HUES64 (cell line): ENCODE measurements around the gene PLEKHA6.

ENCODE experiments used
- H3K27ac ChIP-seq: 2 replicates; pipeline ENCODE4 v1.7.0; 2013; ENCODE audit warnings: low read depth, low read length, inconsistent platforms
- H3K27me3 ChIP-seq: 2 replicates; pipeline ENCODE4 v1.6.1; 2013; ENCODE audit warnings: mild to moderate bottlenecking, low read length; ENCODE audit not compliant: insufficient read depth
- H3K36me3 ChIP-seq: 2 replicates; pipeline ENCODE4 v1.6.1; 2013; ENCODE audit warnings: mild to moderate bottlenecking, low read length; ENCODE audit not compliant: insufficient read depth
- H3K4me1 ChIP-seq: 2 replicates; pipeline ENCODE4 v1.6.1; 2013; ENCODE audit warnings: mild to moderate bottlenecking, low read length, moderate library complexity; ENCODE audit not compliant: insufficient read depth
- H3K4me3 ChIP-seq: 2 replicates; pipeline ENCODE4 v1.5.1; 2013; ENCODE audit warnings: mild to moderate bottlenecking, low read length, moderate library complexity
- H3K9ac ChIP-seq: 2 replicates; pipeline ENCODE4 v1.6.1; 2013; ENCODE audit warnings: mild to moderate bottlenecking, low read depth, low read length
- H3K9me3 ChIP-seq: 2 replicates; pipeline ENCODE4 v1.6.1; 2013; ENCODE audit warnings: low read depth, low read length; ENCODE audit not compliant: insufficient read depth
- WGBS: fragments of 150-250, 120-280 bp; methylation state at CpG from one replicate; pipeline ENCODE4 v1.1.7; 2013; ENCODE audit warnings: missing lambda C conversion rate; 5-methylcytosine and 5-hydroxymethylcytosine counted together

PLEKHA6 gene

DNA sequence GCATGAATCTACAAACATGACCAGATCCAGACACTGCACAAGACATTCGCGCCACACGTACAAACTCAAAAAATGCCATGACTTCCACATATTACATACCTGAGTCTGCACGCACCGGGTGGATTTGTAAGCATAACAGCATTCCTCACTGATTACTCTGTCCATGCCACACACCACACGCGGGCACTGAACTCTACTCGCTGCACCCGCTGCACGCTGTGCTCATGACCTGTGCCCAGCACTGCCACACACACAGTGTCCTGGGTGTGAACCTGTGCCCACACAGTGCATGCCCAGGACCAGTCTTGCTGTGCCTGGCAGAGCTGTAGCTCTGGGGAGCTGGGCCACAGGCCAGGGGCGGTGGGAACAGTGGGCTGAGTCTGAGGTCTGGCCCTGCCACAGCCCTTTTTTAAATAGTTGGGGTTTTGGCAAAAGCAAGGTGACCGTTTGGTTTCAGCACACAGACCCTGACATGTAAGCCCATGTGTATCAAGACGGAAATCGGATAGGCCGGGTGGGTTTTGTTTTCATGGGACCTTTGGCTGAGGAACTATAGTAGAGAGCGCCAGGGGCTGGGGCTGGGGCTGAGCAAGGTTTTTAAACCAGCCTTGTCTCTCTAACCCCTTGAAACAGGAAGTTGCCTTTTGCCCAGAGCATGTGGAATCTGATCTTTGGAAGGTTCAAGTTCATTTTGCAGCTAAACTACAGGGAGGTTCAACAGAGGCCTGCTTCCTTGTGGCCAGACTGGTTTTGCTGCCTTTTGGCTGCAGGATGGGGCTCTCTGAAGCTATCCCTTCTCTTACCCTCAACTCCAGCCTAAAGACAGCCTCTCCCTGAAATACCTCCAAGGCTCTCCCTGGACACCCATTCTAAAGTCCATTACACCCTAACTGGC lies 133.6 kb downstream of the PLEKHA6 start:
- Histone ChIP-seq H3K27me3 (no peaks in the 10 kb centered on the region), H3K9ac (no peak overlapping the region), H3K4me1 (no peaks in the 10 kb centered on the region), H3K27ac (no peak overlapping the region), H3K4me3 (no peak overlapping the region), H3K36me3 (no peaks in the 10 kb centered on the region), H3K9me3 (no peaks in the 10 kb centered on the region)
- WGBS, result 94% methylated on average over 16 of the region's 16 CpGs

DNA sequence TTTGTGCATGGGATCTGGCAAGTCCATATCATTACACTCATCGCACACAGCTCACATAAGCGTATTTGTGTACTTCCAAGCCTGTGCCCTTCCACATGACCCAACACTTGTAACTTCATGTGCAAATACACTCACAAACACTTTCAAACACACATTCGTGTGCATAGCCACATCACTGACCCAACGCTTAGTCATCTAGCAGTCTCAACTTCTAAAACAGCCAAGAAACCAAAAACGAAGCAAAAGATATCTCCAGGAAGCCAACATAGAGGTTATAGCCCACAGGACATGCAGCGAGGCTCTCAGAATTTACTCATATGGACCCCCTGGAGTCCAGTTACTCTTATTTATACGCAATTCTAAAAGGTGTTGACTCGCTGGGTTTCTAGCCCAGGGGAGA lies 135.1 kb downstream of the PLEKHA6 start:
- H3K4me1 ChIP-seq, result no peaks in the 10 kb centered on the region
- no peaks in the 10 kb centered on the region for H3K9me3 ChIP-seq
- H3K9ac ChIP-seq, result no peak overlapping the region
- H3K27ac ChIP-seq, result no peak overlapping the region
- no peak overlapping the region for H3K4me3 ChIP-seq
- 75% methylated on average over 8 of the region's 8 CpGs for WGBS
- H3K27me3 ChIP-seq, result no peaks in the 10 kb centered on the region
- no peaks in the 10 kb centered on the region for H3K36me3 ChIP-seq

DNA sequence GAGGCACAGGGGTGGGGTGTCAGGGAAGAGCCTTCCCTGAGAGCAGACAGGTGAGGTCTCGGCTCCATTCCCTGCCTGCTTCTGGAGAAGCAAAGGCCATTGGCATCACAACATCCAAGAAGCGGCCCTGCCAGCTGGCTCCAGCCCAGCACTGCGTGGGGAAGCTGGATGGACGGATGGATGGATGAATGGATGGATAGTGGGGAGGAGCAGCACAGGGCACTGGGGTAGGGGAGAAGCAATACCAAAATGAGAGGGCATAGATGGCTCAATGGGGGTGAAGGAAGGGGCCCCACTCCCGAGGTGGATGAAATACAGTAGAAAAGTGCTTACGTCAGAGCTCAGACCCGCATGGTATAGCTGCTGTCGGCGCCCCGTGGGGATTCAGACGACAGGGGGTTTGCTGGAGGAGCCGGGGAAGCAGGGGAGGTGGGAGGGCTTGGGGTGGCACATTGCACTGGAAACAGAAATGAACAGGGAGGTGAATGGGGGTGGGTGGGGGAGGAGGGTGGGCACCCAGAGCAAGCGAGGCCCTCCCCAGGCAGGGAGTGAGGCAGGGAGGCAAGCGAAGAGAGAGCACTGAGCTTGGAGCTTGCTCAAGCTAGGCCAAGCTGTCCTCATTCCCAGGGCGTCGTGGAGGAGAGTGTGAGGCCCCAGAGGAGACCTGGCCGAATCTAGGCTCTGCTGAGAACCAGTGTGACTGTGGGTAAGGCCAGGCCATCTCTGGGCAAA lies 136.4 kb downstream of the PLEKHA6 start:
- H3K4me1 ChIP-seq, result no peaks in the 10 kb centered on the region
- H3K27ac ChIP-seq, result no peak overlapping the region
- no peaks in the 10 kb centered on the region for H3K9me3 ChIP-seq
- 90% methylated on average over 17 of the region's 17 CpGs for WGBS
- no peak overlapping the region for H3K4me3 ChIP-seq
- H3K36me3 ChIP-seq, result no peaks in the 10 kb centered on the region
- no peaks in the 10 kb centered on the region for H3K27me3 ChIP-seq
- no peak overlapping the region for H3K9ac ChIP-seq

DNA sequence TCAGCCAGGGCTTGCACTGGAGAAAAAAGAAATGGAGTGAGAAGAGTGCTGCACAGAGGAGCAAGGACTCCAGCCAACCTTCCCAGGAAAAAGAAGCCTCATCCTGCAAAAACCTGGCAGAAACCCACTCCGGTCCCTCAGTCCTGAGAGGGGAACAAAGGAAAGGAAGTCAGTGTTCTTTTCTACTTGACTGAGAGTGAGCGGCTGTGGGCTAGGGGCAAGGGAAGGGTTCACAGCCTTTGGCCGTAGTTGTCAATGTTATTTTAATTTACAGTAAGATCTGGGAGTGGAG lies 137.0 kb downstream of the PLEKHA6 start:
- 94% methylated on average over 3 of the region's 3 CpGs for WGBS
- Histone ChIP-seq H3K36me3 (no peaks in the 10 kb centered on the region), H3K9me3 (no peaks in the 10 kb centered on the region), H3K27ac (no peak overlapping the region), H3K4me3 (no peak overlapping the region), H3K27me3 (no peaks in the 10 kb centered on the region), H3K4me1 (no peaks in the 10 kb centered on the region), H3K9ac (no peak overlapping the region)

DNA sequence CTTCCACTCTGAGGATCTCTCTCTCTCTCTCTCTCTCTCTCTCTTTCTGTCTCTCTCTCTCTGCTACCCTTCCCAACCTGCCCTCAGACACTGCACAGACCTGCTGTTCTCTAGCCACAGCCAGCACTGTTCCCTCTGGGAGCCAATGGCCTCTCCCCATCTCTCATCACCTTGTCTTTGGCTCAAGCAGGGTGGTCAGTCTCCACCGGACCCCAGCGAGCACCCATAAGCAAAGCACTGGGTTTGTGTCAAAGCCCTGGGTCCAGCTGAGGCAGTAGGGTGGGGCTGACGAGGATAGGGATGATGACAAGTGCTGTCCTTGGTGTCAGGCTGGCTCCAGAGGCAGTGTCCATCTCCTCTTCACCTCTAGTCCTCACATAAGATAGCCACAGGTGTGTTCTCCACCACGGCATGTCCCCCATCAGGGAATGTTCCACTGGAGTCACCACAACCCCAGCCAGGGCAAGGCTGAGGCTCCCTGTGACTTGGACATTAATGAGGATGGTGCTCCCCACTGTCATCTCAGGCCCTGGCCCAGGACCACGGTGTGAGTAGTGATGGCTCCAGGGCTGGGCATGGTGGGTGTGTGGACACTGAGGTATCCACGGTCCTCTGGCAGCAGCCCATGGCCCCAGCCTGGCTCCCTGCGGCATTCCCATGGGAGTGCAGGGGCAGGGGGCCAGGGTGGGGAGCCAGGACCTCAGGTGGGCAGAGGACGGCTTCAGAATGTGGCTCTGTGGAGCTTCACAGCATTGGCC lies 137.5 kb downstream of the PLEKHA6 start:
- Histone ChIP-seq H3K36me3 (no peaks in the 10 kb centered on the region), H3K4me1 (no peaks in the 10 kb centered on the region), H3K4me3 (no peak overlapping the region), H3K9ac (no peak overlapping the region), H3K27ac (no peak overlapping the region), H3K27me3 (no peaks in the 10 kb centered on the region), H3K9me3 (no peaks in the 10 kb centered on the region)
- 93% methylated on average over 8 of the region's 8 CpGs for WGBS

DNA sequence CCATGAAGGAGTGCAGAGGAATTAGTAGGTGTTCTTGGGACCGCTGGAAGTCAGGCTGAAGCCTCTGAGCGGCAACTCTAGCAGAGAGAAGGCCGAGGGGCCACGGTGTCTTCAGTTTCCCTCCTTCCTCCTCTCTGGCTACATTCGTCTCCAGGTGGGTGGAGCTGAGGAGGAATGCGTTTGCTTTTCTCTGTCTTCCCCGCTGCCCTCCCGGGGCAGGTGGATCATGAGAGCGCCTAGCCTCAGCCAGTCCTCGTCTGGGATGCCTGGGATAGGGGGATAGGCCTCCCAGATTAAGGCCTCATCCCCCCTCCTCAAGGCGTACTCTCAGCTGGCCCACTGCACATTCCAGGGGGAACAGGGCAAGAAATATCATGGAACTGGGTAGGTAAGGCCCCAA lies 138.5 kb downstream of the PLEKHA6 start:
- Histone ChIP-seq H3K36me3 (no peaks in the 10 kb centered on the region), H3K4me1 (no peaks in the 10 kb centered on the region), H3K9ac (no peak overlapping the region), H3K9me3 (no peaks in the 10 kb centered on the region), H3K27me3 (no peaks in the 10 kb centered on the region), H3K4me3 (no peak overlapping the region), H3K27ac (no peak overlapping the region)
- 71% methylated on average over 8 of the region's 11 CpGs for WGBS

DNA sequence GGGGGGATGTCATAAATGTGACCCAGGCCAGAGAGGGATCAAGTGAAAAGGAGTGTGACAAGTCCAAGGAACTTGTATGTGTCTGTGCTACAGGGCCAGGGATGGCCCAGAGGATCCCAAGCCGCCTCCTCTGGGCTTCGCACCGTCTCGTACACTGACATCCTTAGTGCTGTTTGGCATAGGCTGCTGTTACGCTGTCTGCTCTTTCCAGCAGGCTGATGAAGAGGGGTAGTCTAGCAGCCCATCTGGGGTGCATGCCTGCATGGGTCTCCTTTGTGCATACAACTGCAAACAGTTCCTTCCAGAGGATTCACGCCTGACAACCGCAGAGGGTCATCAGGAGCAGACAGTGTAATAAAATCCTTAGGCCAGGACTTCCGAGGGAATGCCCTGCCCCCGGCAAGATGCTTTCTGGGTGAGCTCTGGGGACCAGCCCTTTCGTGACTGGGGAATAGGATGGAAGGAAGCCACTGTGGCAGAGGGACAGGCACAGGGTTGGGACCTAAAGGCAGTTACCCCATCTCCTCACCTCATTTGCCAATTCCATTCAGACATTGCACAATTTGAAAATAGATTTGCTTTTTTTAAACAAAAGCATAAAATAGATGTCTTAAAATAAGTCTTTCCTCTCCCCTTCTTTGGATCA lies 139.6 kb downstream of the PLEKHA6 start:
- H3K27ac ChIP-seq, result no peak overlapping the region
- H3K4me1 ChIP-seq, result no peaks in the 10 kb centered on the region
- no peaks in the 10 kb centered on the region for H3K27me3 ChIP-seq
- 91% methylated on average over 10 of the region's 10 CpGs for WGBS
- H3K9me3 ChIP-seq, result no peaks in the 10 kb centered on the region
- H3K36me3 ChIP-seq, result no peaks in the 10 kb centered on the region
- H3K9ac ChIP-seq, result no peak overlapping the region
- no peak overlapping the region for H3K4me3 ChIP-seq

DNA sequence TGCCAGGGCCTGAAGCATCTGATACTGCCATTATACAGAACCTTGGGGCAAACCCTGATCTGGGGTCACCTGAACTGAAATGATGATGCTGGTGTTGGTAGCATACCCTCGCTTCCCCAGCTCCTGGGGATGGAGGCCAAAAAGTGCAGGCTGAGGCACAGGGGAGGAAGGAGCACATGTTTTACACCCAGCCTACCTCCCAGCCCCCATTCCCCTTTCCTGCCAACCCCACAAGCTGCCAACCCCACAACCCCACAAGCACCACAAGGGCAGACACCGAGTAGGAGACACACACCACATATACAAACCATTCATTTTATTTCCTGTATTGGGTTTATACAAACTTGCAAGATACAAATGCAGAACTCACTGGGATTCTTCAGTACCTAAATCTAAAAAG lies 141.2 kb downstream of the PLEKHA6 start:
- no peaks in the 10 kb centered on the region for H3K4me1 ChIP-seq
- WGBS, result 87% methylated on average over 2 of the region's 2 CpGs
- H3K9me3 ChIP-seq, result no peaks in the 10 kb centered on the region
- no peaks in the 10 kb centered on the region for H3K36me3 ChIP-seq
- no peak overlapping the region for H3K4me3 ChIP-seq
- no peak overlapping the region for H3K9ac ChIP-seq
- no peak overlapping the region for H3K27ac ChIP-seq
- H3K27me3 ChIP-seq, result no peaks in the 10 kb centered on the region

DNA sequence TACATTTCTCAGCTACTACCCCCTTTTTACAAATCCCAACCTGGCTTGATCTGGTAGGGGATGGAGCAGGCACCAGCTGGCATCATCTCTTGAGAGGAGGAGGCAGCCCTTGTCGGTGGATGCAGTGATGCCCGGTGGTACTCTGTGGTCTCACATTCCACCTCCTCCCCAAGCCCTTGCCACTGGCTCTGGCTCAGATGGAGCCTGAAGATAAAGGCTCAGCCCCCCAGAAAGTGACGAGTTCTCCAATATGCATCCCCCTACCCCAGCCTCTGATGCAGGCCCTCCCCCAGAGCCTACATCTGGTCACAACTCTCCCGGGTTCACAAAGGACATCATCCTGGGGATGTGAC lies 142.1 kb downstream of the PLEKHA6 start:
- H3K9me3 ChIP-seq, result no peaks in the 10 kb centered on the region
- no peak overlapping the region for H3K27ac ChIP-seq
- no peak overlapping the region for H3K4me3 ChIP-seq
- H3K9ac ChIP-seq, result no peak overlapping the region
- 79% methylated on average over 4 of the region's 4 CpGs for WGBS
- H3K27me3 ChIP-seq, result 0 out of 2 replicates have a peak, but pooled peaks cover 5% of the 10 kb centered on the region
- no peaks in the 10 kb centered on the region for H3K36me3 ChIP-seq
- no peaks in the 10 kb centered on the region for H3K4me1 ChIP-seq

DNA sequence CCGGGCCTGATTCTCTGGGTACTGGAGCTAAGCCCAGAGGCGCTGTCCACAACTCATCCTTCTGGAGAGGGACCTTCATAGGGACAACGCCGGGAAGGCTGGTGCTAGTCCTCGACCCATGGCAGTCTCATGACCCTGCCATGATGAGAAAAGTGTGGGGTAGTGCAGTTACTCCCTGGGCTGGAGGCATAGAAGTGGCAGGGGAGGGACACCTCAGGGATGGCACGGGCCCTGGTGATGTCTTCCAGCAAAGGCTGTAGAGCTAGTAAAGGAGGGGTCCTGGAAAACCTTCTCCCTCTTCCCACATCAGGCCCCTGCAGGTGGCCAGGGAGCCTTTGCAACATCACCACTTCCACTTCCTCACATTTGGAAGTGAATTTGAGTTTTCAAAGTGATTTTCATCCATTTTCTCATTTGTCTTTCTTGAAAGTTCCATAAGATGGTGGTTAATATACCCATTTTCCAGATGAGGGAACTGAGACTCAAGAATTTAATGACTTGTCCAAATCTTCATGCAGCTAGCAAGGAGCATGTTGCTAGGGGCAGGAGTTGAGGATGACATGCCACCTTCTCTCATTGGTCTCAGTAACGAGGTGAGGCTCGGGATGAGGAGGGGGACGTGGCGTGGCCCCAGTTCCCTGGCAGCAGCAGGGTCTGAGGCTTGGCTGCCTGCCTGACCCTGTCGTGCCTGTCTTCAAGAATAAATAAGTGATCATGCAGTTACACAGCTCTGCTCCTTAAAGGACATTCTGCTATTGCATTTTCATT lies 142.7 kb downstream of the PLEKHA6 start:
- H3K27ac ChIP-seq, result no peak overlapping the region
- 0 out of 2 replicates have a peak, but pooled peaks cover 6% of the 10 kb centered on the region for H3K27me3 ChIP-seq
- 89% methylated on average over 11 of the region's 11 CpGs for WGBS
- H3K9me3 ChIP-seq, result no peaks in the 10 kb centered on the region
- no peak overlapping the region for H3K4me3 ChIP-seq
- no peaks in the 10 kb centered on the region for H3K4me1 ChIP-seq
- no peak overlapping the region for H3K9ac ChIP-seq
- H3K36me3 ChIP-seq, result no peaks in the 10 kb centered on the region
